ENCODE measurements around the gene SCP2D1. TPM values are rescaled to one million over a fixed set of nuclear protein-coding genes. Genes with fewer than 3 reads are reported as not detected.

Gene SCP2D1
- total RNA-seq = not detected

- no peaks in the 10 kb centered on the region for H3K27me3 ChIP-seq
- no peak for TF ChIP-seq CTCF (IDR thresholded peaks at IDR 0.05)
- DNase-seq = no peak
- H3K27ac ChIP-seq = no peak within 1 kb of the TSS
- H3K9ac ChIP-seq (ENCODE audit: low read depth in 2 of 2, low read length in 2 of 2) = no peak within 1 kb of the TSS
- intact Hi-C loops (cut with DNase I) = no loop called here
- H3K9me3 ChIP-seq = no peaks in the 10 kb centered on the region
- no peaks in the 10 kb centered on the region for H3K36me3 ChIP-seq
- no peaks in the 10 kb centered on the region for H3K4me1 ChIP-seq
- H3K4me3 ChIP-seq = no peak within 1 kb of the TSS
Measured at GRCh38 chr20:18813483-18813882, at the start of gene SCP2D1. TSS of gene SCP2D1 (plus strand) at chr20:18813783. CDS start at chr20:18813816, 33 bp downstream.

GRCh38 chr20:18767676-18768075, 45.9 kb upstream of the SCP2D1 start:
- H3K9ac ChIP-seq (ENCODE audit: low read depth in 2 of 2, low read length in 2 of 2) = no peak overlapping the region
- no peaks in the 10 kb centered on the region for H3K27me3 ChIP-seq
- intact Hi-C loops (cut with DNase I) = no loop called here
- H3K4me1 ChIP-seq = no peaks in the 10 kb centered on the region
- no peak for DNase-seq
- H3K4me3 ChIP-seq = no peak overlapping the region
- no peaks in the 10 kb centered on the region for H3K36me3 ChIP-seq
- H3K9me3 ChIP-seq = no peaks in the 10 kb centered on the region
- no peak for TF ChIP-seq CTCF (IDR thresholded peaks at IDR 0.05)
- no peak overlapping the region for H3K27ac ChIP-seq

GRCh38 chr20:18773566-18773965, 40.0 kb upstream of the SCP2D1 start:
- H3K4me1 ChIP-seq = no peaks in the 10 kb centered on the region
- intact Hi-C loops (cut with DNase I) = no loop called here
- H3K9me3 ChIP-seq = no peaks in the 10 kb centered on the region
- no peak overlapping the region for H3K27ac ChIP-seq
- H3K27me3 ChIP-seq = no peaks in the 10 kb centered on the region
- no peaks in the 10 kb centered on the region for H3K36me3 ChIP-seq
- no peak overlapping the region for H3K9ac ChIP-seq (ENCODE audit: low read depth in 2 of 2, low read length in 2 of 2)
- DNase-seq = no peak
- TF ChIP-seq CTCF (IDR thresholded peaks at IDR 0.05) = no peak
- no peak overlapping the region for H3K4me3 ChIP-seq

- Histone ChIP-seq H3K27me3 (no peaks in the 10 kb centered on the region), H3K9ac (ENCODE audit: low read depth in 2 of 2, low read length in 2 of 2) (no peak overlapping the region), H3K27ac (no peak overlapping the region), H3K36me3 (no peaks in the 10 kb centered on the region), H3K4me1 (no peaks in the 10 kb centered on the region), H3K4me3 (no peak overlapping the region), H3K9me3 (no peaks in the 10 kb centered on the region)
- DNase-seq = no peak
- intact Hi-C loops (cut with DNase I) = no loop called here
- no peak for TF ChIP-seq CTCF (IDR thresholded peaks at IDR 0.05)
Measured at GRCh38 chr20:18774207-18774606, 39.4 kb upstream of the SCP2D1 start.

GRCh38 chr20:18775633-18776032, 38.0 kb upstream of the SCP2D1 start:
- H3K27ac ChIP-seq = no peak overlapping the region
- H3K36me3 ChIP-seq = no peaks in the 10 kb centered on the region
- no peak overlapping the region for H3K9ac ChIP-seq (ENCODE audit: low read depth in 2 of 2, low read length in 2 of 2)
- H3K4me1 ChIP-seq = no peaks in the 10 kb centered on the region
- intact Hi-C loops (cut with DNase I) = no loop called here
- H3K4me3 ChIP-seq = no peak overlapping the region
- DNase-seq = no peak
- no peak for TF ChIP-seq CTCF (IDR thresholded peaks at IDR 0.05)
- no peaks in the 10 kb centered on the region for H3K27me3 ChIP-seq
- H3K9me3 ChIP-seq = no peaks in the 10 kb centered on the region
